Measurements from ENCODE around the gene JARID2.

The JARID2 gene

GRCh38 chr6:15246666-15247499 is 1.0 kb downstream of the JARID2 start:
- in situ Hi-C loops (cut with HindIII; ENCODE audit: low sequenced_read_pairs) = no loop called here

GRCh38 chr6:15247500-15248450 is 1.9 kb downstream of the JARID2 start:
- in situ Hi-C loops (cut with HindIII; ENCODE audit: low sequenced_read_pairs) = no loop called here

- in situ Hi-C loops (cut with HindIII; ENCODE audit: low sequenced_read_pairs) = no loop called here
Observed at GRCh38 chr6:15248451-15249370, 2.8 kb downstream of the JARID2 start.

- in situ Hi-C loops (cut with HindIII; ENCODE audit: low sequenced_read_pairs) = no loop called here
Observed at GRCh38 chr6:15249371-15250019, 3.6 kb downstream of the JARID2 start.

- in situ Hi-C loops (cut with HindIII; ENCODE audit: low sequenced_read_pairs) = no loop called here
Observed at GRCh38 chr6:15250187-15251168, 4.6 kb downstream of the JARID2 start.

- in situ Hi-C loops (cut with HindIII; ENCODE audit: low sequenced_read_pairs) = no loop called here
Observed at GRCh38 chr6:15252195-15252594, 6.3 kb downstream of the JARID2 start.

GRCh38 chr6:15253203-15254022 is 7.5 kb downstream of the JARID2 start:
- in situ Hi-C loops (cut with HindIII; ENCODE audit: low sequenced_read_pairs) = no loop called here

- in situ Hi-C loops (cut with HindIII; ENCODE audit: low sequenced_read_pairs) = no loop called here
Observed at GRCh38 chr6:15254070-15254975, 8.5 kb downstream of the JARID2 start.

- in situ Hi-C loops (cut with HindIII; ENCODE audit: low sequenced_read_pairs) = no loop called here
Observed at GRCh38 chr6:15255481-15255880, 9.6 kb downstream of the JARID2 start.

- in situ Hi-C loops (cut with HindIII; ENCODE audit: low sequenced_read_pairs) = no loop called here
Observed at GRCh38 chr6:15255909-15256395, 10.1 kb downstream of the JARID2 start.

GRCh38 chr6:15256538-15257271 is 10.8 kb downstream of the JARID2 start:
- in situ Hi-C loops (cut with HindIII; ENCODE audit: low sequenced_read_pairs) = no loop called here

GRCh38 chr6:15257357-15258132 is 11.7 kb downstream of the JARID2 start:
- in situ Hi-C loops (cut with HindIII; ENCODE audit: low sequenced_read_pairs) = no loop called here

- in situ Hi-C loops (cut with HindIII; ENCODE audit: low sequenced_read_pairs) = no loop called here
Observed at GRCh38 chr6:15259766-15260098, 13.9 kb downstream of the JARID2 start.

- in situ Hi-C loops (cut with HindIII; ENCODE audit: low sequenced_read_pairs) = no loop called here
Observed at GRCh38 chr6:15260099-15260821, 14.4 kb downstream of the JARID2 start.

GRCh38 chr6:15263780-15264374 is 18.0 kb downstream of the JARID2 start:
- in situ Hi-C loops (cut with HindIII; ENCODE audit: low sequenced_read_pairs) = no loop called here

All from DLD1 (cell line).